ENCODE data around the gene FLT1. TPM values are rescaled to one million over a fixed set of nuclear protein-coding genes. Genes with fewer than 3 reads are reported as not detected.
A peak's percentile ranks its signal among the peaks of the same experiment; 100 is the strongest.

FLT1 gene
- total RNA-seq, 1 donor from 2014 or later = 0.47 TPM

GRCh38 chr13:28336193-28336657 is 158.7 kb downstream of the FLT1 start:
- H4K20me1 ChIP-seq (ENCODE audit: low read depth) = no peaks in the 10 kb centered on the region
- no peak overlapping the region for H3K9ac ChIP-seq
- Mint-ChIP-seq H3K27ac (no peak overlapping the region), H3K27me3 (ENCODE audit: insufficient read depth, low read depth) (peaks cover 3% of the 10 kb centered on the region), H3K36me3 (no peaks in the 10 kb centered on the region), H3K4me3 (no peak overlapping the region), H3K9me3 (no peaks in the 10 kb centered on the region), H3K4me1 (no peaks in the 10 kb centered on the region)
- no peak overlapping the region for H3K4me3 ChIP-seq
- no peak overlapping the region for H3K4me2 ChIP-seq
- no peak for TF ChIP-seq EZH2phosphoT487 (IDR thresholded peaks at IDR 0.05)
- TF ChIP-seq EZH2 (IDR thresholded peaks at IDR 0.05) = no peak
- TF ChIP-seq CTCF (IDR thresholded peaks at IDR 0.05) = no peak
- H3K36me3 ChIP-seq = no peaks in the 10 kb centered on the region
- H3F3A ChIP-seq (ENCODE audit: low read depth) = no peaks in the 10 kb centered on the region
- H3K27me3 ChIP-seq = no peaks in the 10 kb centered on the region
- no peak for DNase-seq (ENCODE audit: low spot score)
- no peaks in the 10 kb centered on the region for H3K9me3 ChIP-seq (ENCODE audit: low read depth)
- H3K4me1 ChIP-seq = no peaks in the 10 kb centered on the region
- H3K27ac ChIP-seq = no peak overlapping the region
- no peaks in the 10 kb centered on the region for H3K79me2 ChIP-seq (ENCODE audit: low read depth)
- no peak overlapping the region for H2AFZ ChIP-seq (replicated peaks)

- Mint-ChIP-seq H3K27ac (no peak overlapping the region), H3K4me1 (no peaks in the 10 kb centered on the region), H3K9me3 (no peaks in the 10 kb centered on the region), H3K36me3 (no peaks in the 10 kb centered on the region), H3K27me3 (ENCODE audit: insufficient read depth, low read depth) (no peaks in the 10 kb centered on the region), H3K4me3 (no peak overlapping the region)
- Histone ChIP-seq H3K79me2 (ENCODE audit: low read depth) (no peaks in the 10 kb centered on the region), H3K27ac (no peak overlapping the region), H3K9me3 (ENCODE audit: low read depth) (no peaks in the 10 kb centered on the region), H4K20me1 (ENCODE audit: low read depth) (no peaks in the 10 kb centered on the region), H3K27me3 (no peaks in the 10 kb centered on the region), H3K36me3 (no peaks in the 10 kb centered on the region), H3K4me3 (no peak overlapping the region), H2AFZ (replicated peaks) (no peak overlapping the region), H3K4me1 (no peaks in the 10 kb centered on the region), H3K9ac (no peak overlapping the region), H3K4me2 (no peak overlapping the region), H3F3A (ENCODE audit: low read depth) (no peaks in the 10 kb centered on the region)
- no peak for DNase-seq (ENCODE audit: low spot score)
- TF ChIP-seq EZH2phosphoT487 (IDR thresholded peaks at IDR 0.05) (no peak), CTCF (IDR thresholded peaks at IDR 0.05) (no peak), EZH2 (IDR thresholded peaks at IDR 0.05) (no peak)
These were observed 161.6 kb downstream of the FLT1 start for GRCh38 chr13:28333204-28333881.

GRCh38 chr13:28329395-28330158 is 165.4 kb downstream of the FLT1 start:
- no peak overlapping the region for H3K9ac ChIP-seq
- Mint-ChIP-seq H3K36me3 (no peaks in the 10 kb centered on the region), H3K4me3 (no peak overlapping the region), H3K9me3 (no peaks in the 10 kb centered on the region), H3K4me1 (no peaks in the 10 kb centered on the region), H3K27ac (no peak overlapping the region), H3K27me3 (ENCODE audit: insufficient read depth, low read depth) (no peaks in the 10 kb centered on the region)
- no peaks in the 10 kb centered on the region for H3K79me2 ChIP-seq (ENCODE audit: low read depth)
- H3F3A ChIP-seq (ENCODE audit: low read depth) = no peaks in the 10 kb centered on the region
- H3K27me3 ChIP-seq = no peaks in the 10 kb centered on the region
- H3K27ac ChIP-seq = no peak overlapping the region
- peak; percentile 10 for DNase-seq (ENCODE audit: low spot score)
- H2AFZ ChIP-seq (replicated peaks) = peak overlapping the region; percentile 26
- H3K4me3 ChIP-seq = no peak overlapping the region
- no peaks in the 10 kb centered on the region for H4K20me1 ChIP-seq (ENCODE audit: low read depth)
- H3K4me1 ChIP-seq = no peaks in the 10 kb centered on the region
- no peaks in the 10 kb centered on the region for H3K36me3 ChIP-seq
- TF ChIP-seq EZH2phosphoT487 (IDR thresholded peaks at IDR 0.05) = no peak
- no peak for TF ChIP-seq EZH2 (IDR thresholded peaks at IDR 0.05)
- TF ChIP-seq CTCF (IDR thresholded peaks at IDR 0.05) = no peak
- no peaks in the 10 kb centered on the region for H3K9me3 ChIP-seq (ENCODE audit: low read depth)
- no peak overlapping the region for H3K4me2 ChIP-seq

Measured in neural progenitor cell (in vitro differentiated cells).